GM21825 (cell line): Measurements from ENCODE around the gene RAP1GAP.

Experiments used
- ATAC-seq: cut with Tn5 transposase; IDR thresholded peaks from one replicate; pipeline ENCODE4 v1.9.1; 2021; ENCODE audit warnings: mild to moderate bottlenecking, moderate library complexity; ENCODE audit not compliant: unreplicated experiment

RAP1GAP gene

DNA sequence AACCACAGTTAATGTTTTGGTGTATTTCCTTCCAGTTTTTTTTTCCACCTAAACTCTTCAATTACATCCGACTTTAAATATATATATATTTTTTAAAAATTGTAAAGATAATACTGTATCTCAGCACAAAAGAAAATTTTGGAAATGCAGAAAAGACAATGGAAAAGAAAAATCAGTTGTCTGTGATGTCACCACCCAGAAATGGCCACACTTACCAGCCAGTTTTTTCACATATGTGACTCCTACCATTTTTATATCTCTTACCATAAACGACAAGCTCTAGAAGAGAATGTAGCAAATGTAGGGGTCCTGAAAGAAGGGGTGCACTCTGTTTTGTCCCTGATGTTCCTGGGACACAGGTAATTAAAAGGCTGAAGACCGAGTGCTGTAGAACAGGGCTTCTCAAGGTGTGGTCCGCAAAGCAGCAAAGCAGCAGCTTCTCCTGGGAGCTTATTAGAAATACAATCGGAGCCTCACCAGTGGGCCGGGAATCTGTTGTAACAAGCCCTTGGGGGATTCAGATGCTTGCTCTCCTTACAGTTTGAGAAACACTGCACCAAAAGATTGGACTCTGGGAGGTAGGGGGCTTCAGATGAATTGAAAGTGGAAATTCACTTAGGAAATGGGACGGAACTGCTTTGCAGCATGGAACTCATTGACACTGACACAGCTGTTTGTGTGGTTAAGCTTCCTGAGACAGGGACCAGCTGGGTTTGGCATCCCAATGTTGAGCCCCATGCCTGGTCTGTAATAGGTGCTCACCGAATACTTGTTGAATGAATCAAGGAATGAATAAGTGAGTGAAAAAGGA is 115.8 kb downstream of the RAP1GAP start:
- no peak for ATAC-seq

DNA sequence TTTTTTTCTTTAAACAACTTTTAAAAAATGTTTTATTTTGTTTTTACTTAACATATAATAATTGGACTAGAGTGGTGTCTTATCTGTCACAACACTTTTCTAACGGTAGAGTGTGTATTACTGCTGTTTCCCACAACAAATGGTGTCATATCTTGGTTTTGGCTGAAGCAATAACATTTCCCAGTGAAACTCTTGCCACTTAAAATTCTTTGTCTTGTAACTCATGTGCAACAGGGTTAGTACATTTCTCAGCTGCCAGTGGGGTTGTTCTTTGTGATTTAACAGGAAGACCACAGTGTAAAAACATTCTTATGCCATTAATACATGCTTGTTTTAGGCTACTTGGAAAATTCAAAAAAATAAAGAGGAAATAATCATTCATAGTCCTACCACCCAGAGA is 116.4 kb downstream of the RAP1GAP start:
- ATAC-seq = no peak

DNA sequence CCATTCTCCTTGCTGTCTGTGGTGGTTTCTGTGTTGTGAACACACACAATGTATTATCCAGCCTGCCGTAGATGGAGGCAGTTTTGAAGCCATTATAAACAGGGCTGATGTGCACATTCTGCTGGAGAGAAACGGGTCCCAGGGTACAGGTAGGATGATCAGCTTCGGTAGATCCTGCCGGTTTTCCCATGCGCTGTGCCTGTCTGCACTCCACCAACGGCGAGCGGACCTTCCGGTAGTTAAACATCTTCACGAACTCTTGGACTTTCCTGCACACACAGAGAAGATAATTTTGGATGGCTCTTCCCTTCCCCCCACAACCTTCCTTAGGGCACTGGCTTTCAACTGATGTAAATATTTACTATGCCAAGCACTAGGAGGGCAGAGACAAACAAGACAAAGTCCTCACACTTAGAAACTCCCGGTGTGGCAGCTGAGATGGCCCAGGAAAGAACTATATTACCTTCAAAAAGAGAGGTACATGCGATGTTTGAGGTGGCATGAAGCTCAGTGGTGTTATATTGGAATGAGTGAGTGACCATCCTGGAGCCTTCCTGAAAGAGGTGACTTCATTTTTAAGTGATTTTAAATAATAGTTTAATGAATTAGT is 118.2 kb downstream of the RAP1GAP start:
- ATAC-seq = no peak

DNA sequence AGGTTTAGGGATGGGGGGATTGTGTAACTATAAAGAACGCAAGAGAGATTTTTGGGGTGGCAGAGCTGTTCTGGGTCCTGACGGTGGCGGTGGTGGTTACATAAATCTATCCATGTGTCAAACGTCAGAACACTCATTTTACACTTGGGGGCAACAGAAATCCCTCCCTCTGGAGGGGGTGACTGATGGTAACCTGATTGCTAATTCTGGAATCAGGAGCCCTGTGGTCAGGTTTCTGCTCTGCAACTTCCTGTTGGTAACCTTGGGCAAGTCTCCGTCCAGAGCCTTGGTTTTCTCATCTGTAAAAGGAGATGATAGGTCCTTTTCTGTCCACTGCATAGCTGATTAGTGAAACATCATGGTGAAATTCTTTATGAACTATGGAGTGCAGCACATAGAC is 119.1 kb downstream of the RAP1GAP start:
- no peak for ATAC-seq

DNA sequence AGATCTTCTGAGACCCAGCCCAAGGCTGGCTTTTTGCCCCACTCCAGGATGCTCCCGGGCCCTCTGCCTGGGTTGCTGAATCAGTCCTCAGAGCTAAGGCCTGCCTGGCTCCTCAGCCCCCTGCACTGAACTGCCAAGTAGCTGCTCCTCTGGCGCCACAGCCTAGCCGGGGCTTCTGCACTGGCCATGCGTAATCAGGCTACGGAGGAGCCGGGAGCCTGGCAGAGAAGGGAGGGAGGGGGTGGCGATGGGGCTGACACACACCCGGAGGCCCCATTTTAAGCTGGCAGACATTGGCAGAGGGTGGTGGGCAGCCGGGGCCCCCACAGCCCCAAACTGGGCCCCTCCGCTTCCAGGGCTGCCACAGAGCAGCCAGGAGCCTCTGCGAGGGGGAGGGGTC is 121.3 kb downstream of the RAP1GAP start:
- ATAC-seq = no peak
